Esophagus mucosa (tissue), 1 donor: ENCODE data around the gene PSMD3. TPM values are rescaled to one million over a fixed set of nuclear protein-coding genes. Genes with fewer than 3 reads are reported as not detected.
"Not testable (repeated sequence)": the region's sequence is repeated elsewhere in the genome, so short reads cannot be mapped to it uniquely, and the experiment has no call there.

Source experiments
- ATAC-seq: fragments of 200-7000 bp; cut with Tn5 transposase; one replicate; pipeline ENCODE4 v1.9.1; 2020
- total RNA-seq: library from RNA; stranded (reverse); gene quantifications from one replicate; pipeline ENCODE4 v1.2.4, GENCODE V29; 2023
- donor health status: DM: yes; HTN: yes; CAD: no.

Gene PSMD3
- total RNA-seq = 80.2 TPM

DNA sequence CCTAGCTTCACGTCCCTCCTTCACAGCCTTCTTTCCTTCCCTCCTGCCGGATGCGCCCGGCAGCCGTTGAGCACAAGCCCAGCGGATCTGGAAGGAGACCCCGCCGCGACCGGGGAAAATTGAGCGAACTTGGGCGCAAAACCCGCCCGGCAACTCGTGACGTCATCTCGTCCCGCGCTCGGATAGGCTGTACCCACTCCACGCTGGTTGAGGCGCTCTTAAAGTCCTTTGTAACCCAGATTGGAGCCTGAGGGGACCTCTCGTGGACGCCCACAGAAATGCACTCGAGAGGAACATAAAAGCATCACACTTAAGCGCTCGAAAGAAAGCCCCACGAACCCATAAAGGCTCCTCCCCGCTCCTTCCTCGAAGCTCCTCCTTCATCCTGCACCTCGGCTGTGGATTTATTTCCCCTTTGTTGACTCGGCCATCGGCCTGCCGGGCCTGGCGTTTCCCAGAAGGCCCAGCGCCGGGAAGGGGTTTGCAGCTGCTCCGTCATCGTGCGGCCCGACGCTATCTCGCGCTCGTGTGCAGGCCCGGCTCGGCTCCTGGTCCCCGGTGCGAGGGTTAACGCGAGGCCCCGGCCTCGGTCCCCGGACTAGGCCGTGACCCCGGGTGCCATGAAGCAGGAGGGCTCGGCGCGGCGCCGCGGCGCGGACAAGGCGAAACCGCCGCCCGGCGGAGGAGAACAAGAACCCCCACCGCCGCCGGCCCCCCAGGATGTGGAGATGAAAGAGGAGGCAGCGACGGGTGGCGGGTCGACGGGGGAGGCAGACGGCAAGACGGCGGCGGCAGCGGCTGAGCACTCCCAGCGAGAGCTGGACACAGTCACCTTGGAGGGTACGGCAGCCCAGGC, at the start of gene PSMD3:
Gene PSMD3, plus strand, starts transcription at position 457 of the 856 bp plus-strand sequence. Its CDS starts 164 bp downstream, at position 621.
- ATAC-seq = peak; percentile 96

DNA sequence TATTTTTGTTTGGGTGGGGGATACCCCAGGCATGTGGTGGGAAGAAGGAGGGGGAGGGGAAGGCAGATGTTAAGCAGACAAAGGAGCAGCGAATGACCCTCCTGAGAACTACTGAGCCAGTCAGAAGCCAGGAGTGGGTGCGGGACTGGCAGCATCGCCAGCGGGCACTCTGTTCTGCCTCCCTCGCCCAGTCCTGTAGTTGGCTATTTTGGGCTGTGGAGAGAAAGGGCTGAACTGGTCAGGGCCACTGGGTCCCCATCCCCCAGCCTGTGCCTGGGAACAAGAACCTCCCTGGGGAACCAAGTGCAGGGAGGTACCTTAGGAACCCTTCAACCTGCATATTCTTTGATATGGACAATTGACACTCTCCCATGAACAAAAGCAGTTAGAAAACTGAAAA, 46.7 kb upstream of the PSMD3 start:
- ATAC-seq = no peak

DNA sequence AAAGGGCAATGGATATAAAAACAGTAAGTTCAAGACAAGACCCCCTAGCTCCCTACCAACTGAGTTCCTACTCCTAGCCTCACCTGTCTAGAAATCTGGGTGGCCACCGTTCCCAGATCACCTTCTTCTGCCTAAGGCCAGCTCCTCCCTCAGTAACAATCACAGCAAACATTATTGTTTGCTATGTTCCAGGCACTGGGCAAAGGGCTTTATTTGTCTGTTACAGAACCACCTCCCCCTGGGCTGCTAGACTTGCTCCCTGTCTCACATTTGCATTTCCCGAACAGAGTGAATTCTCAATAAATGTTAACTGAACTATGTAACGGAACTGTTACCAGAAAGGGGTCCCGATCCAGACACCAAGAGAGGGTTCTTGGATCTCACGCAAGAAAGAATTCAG, 46.3 kb upstream of the PSMD3 start:
- ATAC-seq = no peak

DNA sequence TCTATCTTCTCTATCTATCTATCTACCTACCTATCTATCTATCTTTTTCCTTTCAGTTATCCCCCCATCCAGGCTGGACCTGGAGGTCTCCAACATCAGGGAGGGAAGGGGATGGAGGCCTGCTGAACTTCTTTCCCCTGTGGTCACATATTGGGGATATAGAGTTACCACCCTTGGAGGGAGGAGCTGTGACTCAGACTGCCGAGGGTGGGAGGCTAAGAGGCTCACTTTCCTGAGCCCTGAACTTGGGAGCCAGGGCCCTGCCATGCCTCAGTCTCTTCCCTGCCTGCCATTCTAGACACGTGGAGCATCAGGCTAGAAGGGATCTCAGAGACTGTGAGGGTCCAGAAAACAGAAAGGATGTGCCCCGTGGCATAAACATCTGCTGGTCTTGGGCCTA, 44.7 kb upstream of the PSMD3 start:
- no peak for ATAC-seq

DNA sequence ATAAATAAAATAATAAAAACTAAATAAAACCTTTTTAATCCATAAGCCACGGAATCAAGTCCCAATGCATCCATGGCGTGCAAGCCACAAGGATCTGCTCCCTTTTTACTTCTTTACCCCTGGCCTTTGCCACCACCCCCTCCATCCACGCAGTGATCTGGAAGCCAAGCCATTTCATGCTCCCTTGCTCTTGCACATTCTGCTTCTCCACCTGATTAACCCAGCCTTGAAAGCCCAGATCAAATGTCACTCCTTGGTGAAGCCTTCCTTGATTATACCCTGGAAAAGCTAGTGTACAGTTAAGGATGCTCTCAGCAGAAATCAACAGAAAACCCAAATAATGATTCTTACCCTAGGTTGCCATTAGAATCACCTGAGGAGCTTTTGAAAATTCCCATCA, 43.2 kb upstream of the PSMD3 start:
- no peak for ATAC-seq

DNA sequence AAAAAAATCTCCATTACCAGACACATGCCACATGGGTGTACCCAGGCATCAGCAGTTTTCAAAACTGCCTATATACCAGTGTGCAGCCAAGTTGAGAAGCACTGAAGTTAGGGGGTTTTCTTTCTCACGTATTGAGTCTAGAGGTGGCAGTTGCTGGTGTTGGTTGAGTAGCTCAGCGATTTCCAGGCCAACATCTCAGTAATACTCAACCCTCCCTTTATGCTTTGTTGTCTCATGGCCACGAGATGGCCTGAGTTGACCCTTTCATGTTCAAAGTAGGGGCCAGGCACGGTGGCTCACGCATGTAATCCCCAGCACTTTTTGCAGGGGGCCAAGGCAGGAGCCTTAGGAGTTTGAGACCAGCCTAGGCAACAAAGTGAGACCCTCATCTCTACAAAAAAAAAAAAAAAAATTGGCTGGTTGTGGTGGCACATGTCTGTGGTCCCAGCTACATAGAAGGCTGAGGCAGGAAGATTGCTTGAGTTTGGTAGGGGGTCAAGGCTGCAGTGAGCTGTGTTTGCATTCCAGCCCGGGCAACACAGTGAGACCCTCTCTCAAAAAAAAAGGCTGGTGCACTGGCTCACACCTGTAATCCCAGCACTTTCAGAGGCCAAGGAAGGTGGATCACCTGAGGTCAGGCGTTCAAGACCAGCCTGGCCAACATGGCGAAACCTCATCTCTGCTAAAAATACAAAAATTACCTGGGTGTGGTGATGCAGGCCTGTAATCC, 42.3 kb upstream of the PSMD3 start:
- ATAC-seq = no peak

DNA sequence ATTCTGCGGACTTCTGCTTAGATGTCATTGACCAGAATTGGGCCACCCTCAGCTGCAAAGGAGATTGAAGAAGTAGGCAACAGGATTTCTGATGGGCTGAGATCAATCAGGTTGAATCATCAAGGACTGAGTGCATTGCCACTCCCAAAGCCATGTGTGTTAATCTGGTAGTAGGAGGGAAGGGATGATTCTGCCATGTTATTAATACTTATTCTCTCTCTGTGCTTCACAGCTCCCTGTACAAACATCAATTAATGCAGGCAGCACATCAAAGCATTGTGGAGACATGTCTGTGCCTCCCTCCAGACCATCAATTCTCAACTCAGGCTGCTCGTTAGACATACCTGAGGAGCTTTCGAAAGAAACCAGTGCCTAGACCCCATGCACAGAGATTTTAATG, 41.5 kb upstream of the PSMD3 start:
- ATAC-seq = no peak

DNA sequence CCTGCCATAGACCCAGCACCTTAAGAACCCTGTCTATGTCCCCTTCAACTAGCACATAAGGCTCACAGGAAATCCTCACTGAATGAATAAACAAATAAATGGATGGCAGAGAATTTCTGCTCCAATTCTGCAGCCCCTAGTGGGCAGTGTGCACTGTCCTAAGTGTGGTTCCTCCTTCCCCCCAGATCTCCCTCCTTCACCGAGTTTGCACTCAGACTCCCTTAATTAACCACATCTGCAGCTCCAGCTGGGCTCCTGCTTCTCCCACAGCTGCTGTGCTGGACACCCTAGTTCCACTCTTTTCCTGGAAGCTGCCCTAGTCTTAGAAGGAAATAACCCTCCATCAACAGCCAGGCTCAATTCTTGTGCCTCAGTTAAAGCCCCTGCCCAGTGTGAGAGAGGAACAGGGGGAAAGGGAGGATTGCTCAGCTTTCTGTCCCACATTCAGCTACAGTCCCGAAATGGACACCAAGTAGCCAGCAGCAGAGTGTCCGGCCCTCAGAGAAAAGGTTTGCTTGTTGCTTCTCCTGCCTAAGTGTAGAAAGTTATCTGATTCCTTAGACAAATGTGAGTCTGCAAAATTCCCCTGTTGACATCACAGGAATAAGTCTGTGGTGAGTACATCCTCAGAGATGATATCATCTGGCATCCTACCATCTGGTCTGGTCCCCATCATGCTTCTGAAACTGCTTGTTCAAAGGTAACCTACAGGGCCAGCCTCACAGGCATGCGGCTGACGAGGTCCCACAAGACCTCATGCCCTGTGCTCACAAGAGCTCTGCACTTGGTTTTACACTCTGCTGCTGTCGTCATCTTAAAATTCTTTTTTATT, 40.8 kb upstream of the PSMD3 start:
- peak; percentile 22 for ATAC-seq

DNA sequence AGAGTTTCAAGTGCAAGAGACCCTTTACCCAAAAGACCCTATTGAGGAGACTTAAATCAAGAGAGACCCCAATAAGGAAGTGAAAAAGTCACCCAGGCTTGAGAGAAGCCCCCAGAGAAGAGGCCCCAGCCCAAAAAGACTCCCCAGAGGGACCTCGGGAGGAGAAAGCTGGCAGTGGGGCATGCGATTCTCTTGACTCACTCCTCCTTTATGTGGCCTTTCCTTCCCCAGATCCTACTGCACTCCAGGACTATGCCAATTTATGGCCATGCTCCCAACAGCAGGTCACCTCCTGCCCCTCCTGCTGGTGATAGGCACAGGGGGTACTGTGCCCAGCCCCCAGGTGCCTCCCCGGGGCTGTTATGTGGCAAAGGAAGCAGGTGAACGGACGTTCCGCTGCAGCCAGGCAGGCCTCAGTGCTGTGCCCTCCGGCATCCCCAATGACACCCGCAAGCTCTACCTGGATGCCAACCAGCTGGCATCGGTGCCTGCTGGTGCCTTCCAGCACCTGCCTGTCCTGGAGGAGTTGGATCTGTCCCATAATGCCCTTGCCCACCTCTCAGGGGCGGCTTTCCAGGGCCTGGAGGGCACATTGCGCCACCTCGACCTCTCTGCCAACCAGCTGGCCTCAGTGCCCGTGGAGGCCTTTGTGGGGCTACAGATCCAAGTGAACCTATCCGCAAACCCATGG, 36.8 kb upstream of the PSMD3 start:
- ATAC-seq = peak; percentile 5

DNA sequence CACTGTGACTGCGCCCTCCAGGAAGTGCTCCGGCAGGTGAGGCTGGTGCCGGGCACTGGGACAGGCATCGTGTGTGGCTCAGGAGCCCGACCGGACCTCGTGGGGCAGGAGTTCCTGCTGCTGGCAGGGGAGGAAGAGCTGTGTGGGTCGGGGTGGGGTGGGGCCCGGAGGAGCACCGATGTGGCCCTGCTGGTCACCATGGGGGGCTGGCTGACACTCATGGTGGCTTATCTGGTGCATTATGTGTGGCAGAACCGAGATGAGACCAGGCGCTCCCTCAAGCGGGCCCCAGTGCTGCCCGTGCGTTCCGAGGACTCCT, 36.3 kb upstream of the PSMD3 start:
- ATAC-seq = no peak

DNA sequence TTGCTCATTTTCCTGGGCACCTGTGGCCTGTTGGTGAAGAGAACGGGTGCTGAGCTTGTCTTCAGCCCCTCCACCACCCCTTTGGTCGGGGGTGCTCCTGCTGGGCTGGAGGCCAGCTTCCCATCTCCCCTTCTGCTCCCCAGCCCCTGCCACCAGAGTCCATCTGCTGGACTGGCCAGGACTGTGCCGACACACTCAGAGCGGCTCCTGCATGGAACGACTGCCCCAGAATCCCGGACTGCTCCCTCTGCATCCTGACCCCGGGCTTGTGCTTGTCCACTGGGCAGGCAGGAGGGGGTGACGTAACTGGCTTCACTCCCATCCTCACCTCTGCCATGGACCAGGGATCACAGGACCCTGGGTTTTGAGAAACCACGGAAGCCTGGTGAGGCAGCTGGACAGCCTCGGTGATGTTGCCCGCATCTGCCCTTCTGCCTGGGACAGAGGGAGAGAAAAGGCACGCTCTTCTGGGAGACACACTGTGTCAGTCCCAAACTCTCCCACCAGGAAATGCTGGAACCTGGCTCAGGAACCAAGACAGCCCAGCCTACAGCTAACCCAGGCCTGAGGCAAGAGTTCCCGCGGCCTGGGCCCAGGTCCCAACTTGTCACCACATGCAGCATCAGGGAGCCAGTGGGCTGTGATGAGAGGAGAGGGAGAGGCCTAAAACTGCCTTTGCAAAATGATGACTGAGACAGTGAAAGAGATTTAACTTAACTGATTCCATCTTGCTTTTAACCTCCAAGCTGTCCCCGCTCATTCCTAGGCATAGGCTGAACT, 33.9 kb upstream of the PSMD3 start:
- peak; percentile 31 for ATAC-seq

DNA sequence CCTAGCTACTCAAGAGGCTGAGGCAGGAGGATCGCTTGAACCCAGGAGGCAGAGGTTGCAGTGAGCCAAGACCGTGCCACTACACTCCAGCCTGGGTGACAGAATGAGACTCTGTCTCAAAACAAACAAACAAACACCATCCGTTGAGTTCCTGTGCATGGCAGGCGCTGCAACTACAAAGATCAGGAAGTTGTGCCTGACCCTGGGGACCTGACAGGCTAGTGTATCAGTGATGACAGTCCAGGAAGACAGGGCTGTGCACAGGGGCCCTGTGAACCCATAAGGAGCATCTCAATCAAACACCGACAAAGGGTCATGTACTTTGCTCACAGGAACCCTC, 32.1 kb upstream of the PSMD3 start:
- ATAC-seq = not testable (repeated sequence)

DNA sequence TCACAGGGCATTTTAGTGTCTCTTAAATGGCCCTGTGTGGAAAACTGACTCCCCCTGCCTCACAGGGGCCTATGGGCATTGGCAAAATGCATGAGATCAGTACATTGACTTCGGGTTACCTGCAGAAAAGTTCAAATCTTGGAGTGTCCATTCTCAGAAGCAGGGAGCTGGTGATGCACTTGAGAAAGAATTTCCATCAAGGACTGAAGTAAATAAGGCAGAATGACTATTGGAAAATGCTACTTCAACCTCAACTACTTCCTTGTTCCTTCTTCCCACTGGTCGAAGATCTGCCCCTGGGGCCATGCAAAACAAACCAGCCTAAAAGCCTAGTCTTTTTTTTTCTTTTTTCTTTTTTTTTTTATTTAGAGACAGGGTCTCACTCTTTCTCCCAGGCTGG, 31.6 kb upstream of the PSMD3 start:
- ATAC-seq = no peak

DNA sequence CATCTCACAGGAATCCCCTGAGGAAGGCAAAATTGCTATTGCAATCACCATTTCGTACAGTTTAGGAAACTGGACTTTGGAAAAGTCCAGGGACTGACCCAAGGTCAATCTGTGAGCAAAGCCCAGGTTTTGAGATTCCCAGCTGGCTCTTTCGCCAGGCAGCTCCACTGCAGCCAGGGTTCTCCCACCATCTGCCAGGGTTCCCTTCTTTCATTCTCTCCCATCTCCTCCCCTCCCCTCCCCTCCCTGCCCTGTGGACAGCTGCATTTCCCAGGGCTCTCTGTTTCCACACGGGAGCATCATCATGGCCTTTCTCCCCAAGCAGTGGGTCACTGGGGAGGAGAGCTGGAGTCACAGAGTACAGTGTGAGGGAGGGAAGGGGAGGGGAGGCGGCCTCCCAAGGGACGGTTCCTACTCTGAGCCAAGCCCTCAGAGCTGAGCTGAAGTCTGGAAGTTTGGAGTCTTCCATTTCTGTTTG, 29.7 kb upstream of the PSMD3 start:
- ATAC-seq = no peak

DNA sequence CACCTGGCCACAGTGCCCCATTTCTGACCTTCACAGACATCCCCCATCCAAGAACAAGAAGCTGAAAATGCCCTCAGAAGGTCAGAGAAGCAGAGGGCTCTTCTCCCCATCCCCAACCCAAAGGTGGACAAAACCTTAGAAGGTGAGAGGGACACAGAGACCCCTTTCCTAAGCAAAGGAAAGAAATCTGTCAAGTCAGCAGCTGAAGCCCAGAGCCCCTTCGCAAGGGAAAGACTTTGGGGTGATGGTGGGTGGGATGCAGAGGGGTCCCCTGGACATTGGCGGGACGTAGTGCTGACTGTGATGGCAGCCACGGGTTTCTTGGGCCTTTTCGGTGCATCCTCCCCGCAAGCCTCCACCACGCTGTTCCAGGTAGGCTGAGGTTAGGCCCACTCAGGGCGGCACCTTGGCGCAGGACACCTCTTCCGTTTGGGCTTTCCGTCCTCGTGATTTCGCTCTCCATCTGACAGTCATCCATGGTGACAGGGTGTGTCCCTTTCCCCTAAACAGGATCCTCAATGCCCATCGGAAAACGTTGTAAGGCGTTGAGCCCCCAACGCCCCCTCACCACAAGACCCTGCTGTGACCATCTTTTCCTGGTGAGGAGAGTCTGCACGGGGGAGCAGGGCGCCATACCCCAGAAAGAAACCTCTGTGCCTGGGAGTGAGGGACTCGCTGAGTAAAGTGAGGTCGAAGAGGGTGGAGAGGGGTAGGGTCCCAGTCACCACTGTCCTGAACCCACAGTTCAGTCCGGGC, 28.5 kb upstream of the PSMD3 start:
- no peak for ATAC-seq

DNA sequence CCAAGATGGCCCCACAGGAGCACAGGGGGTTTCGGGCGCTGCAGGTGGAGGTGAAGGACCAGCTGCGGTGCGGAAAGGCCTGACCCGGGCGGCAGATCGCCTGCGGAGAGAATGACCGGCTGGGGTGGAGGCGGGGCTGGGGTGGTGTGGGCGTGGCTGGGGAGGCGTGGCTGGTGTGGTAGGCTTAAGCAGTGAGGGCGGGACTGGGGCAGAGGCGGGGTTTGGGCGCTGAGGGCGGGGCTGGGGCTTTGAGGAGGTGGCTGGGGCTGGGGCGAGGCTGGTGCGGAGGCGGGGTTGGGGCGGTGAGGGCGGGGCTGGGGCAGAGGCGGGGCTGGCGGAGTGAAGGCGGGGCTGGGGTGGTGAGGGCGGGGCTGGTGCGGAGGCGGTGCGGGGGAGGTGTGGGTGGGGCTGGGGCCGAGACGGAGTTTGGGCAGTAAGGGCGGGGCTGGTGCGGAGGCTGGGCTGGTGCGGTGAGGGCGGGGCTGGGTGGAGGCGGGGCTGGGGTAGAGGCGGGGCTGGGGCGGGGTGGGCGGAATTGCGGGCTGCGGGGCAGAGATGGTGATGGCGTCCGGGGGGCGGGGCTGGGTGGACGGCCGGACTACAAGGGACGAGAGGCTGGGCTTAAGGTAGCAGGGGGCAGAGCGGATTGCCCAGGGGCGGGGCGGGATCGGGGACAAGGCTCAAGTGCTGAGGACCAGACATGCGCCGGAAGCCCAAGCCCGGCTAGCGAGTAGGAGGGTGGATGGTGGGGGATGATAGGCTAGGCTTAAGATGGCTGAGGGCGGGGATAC, 27.7 kb upstream of the PSMD3 start:
- ATAC-seq = peak; percentile 94

DNA sequence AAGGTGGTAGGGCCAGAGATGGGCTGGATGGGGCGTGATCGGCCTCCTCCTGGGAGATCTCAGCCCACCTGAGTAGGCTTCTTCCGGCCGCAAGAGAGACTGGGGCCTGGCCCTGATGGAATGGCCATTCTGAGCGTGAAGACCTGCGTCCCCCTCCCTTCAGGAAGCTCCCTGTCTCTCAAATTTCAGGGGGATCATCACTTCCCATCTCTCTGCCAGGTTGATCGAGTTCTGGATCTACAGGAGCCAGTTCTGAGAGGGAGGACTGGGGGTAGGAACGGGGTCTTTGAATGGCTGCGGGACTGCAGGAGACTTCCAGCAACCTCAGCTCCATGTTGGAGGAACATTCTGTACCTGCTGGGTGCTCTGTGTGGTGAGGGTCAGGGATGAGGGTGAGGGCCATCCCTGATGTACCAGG, 27.1 kb upstream of the PSMD3 start:
- ATAC-seq = no peak

DNA sequence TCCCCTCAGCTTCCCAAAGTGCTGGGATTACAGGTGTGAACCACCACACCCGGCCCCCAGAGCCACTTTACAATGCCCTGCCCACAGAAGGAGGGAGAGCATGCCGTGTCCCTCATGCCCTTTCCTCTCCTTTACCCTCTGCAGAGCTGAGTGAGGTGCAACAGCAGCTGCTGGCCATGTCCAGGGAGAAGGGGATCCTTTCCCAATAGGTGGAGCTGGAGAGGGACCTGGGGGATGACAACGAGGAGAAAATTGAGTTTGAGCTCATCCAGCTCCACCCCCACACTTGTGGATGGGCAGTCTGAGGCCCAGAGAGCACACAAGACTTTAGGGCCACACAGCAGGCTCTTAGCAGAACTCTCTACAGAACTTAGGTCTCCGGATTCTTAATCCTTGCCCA, 25.7 kb upstream of the PSMD3 start:
- no peak for ATAC-seq

DNA sequence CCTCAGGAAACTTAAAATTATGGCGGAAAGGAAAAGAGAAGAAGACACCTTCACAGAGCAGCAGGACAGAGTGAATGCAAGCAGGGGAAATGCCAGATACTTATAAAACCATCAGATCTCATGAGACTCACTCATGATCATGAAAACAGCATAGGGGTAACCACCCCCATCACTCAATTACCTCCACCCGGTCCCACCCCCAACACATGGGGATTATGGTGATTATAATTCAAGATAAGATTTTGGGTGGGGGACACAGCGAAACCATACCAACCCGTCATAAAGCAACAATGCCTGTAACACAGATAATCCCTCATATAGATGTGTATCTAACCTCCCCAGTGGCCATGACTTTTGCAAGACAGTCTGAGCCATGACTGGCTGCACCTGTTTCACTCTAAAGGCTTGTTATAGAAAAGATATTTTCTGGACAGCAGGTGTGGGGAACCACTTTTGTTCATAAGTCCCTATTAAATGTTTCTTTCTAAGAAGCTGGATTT, 24.8 kb upstream of the PSMD3 start:
- ATAC-seq = no peak

DNA sequence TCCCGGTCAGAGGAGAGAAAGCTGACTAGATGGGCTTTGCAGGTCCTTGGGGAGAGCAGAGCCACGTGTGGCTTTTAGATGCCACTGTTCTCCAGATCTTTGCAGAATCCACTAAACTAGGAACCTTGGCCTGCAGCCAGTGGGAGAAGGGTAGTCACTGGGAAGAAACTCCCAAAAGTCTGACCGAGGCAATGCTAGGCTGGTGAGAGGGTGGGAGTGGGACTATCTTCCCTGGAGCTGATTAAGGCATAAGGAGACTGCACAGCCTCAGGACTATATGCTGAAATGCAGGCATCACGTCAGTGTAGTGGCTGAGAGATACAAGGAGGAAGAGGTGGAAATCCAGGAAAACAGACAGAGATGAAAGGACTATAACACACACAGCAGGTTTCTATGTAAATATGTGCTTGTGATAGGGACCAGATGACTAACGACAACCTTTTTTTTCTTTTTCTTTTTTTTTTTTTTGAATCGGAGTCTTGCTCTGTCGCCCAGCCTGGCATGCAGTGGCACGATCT, 20.0 kb upstream of the PSMD3 start:
- no peak for ATAC-seq
